ENCODE measurements around the gene PSD2.
"Not testable (repeated sequence)": the region's sequence is repeated elsewhere in the genome, so short reads cannot be mapped to it uniquely, and the experiment has no call there.

Gene PSD2

GRCh38 chr5:139792218-139792617, 3.4 kb upstream of the PSD2 start:
- no peak for DNase-seq

GRCh38 chr5:139792655-139793054, 3.0 kb upstream of the PSD2 start:
- not testable (repeated sequence) for DNase-seq

DNA sequence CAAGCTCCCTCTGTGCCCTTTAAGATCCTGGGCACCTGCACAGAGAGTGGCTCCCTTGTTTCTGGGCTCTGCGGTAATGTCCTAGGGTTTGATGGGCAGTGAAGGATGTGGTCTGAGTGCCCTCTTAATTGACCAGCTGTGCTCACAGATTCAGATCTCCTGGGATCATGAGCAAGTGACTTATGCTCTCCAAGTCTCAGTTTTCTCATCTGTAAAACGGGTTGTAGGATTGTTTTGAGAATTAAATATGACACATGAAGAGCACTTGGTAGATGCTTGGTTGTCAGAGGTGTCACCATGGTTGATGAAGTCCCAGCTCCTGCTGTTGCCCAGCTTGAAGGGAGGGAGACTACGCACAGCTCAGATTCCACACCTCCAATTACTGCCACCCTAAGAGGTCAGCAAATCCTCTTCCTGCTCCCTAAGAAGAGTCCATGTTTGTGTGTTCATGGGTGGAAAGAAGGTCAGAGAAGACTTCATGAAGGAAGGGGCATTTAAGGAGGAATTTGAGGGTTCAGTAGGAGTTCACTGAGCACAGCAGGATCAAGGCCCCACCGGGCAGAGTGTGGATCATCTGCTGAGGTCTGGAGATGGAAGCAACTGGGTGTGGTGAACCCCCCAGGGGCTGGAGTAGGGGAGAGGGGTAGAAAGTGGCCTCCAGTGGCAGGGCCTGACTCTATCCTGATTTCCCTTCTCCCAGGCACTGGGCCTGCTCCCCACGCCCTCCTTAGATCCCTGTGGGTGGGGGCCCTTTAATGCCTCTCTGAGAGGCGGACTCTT, 1.4 kb upstream of the PSD2 start:
- DNase-seq = no peak

- DNase-seq = no peak
Measured at GRCh38 chr5:139796061-139796806, 626 bp downstream of the PSD2 start.

DNA sequence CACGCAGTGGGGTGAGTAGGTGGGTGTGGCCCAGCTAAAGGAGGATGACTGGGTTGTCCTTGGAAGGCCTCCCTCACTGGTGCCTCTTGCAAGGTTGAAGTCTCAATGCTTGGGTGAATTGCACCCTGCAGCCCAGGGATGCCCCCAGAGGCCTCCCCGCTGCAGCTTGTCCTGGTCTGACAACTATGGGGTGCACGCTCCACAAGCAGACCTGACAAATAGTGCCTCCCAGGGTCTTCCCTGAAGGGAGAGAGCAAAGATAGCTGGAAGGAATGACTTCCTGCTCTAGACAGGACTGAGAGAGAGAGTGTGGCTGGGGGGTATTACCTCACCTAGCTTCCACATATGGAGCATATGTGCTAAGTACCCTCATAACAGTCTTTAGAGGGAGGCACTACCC, 1.7 kb downstream of the PSD2 start:
- no peak for DNase-seq

- no peak for DNase-seq
Measured at GRCh38 chr5:139797856-139798510, 2.4 kb downstream of the PSD2 start.

- no peak for DNase-seq
Measured at GRCh38 chr5:139798883-139799282, 3.3 kb downstream of the PSD2 start.

DNA sequence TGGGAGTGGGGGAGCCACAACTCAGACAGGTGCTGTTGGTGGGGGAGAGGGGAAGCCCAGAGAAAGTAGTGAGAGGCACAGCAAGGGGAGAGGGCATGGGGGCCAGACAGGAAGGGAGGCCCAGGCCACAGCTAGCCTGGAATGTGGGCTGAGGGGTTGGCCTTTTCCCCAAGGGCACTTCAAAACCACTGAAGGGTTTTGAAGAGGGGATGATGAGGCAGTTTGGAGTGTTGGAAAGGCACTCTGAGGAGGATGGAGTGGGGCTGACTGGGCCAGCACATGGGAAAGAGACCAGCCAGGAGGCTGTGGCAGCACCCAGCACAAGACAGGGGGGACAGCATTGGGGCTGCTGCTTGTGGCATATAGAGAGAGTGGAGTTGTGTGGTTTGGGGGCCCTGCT, 3.8 kb downstream of the PSD2 start:
- no peak for DNase-seq

- no peak for DNase-seq
Measured at GRCh38 chr5:139803978-139804377, 8.4 kb downstream of the PSD2 start.

DNA sequence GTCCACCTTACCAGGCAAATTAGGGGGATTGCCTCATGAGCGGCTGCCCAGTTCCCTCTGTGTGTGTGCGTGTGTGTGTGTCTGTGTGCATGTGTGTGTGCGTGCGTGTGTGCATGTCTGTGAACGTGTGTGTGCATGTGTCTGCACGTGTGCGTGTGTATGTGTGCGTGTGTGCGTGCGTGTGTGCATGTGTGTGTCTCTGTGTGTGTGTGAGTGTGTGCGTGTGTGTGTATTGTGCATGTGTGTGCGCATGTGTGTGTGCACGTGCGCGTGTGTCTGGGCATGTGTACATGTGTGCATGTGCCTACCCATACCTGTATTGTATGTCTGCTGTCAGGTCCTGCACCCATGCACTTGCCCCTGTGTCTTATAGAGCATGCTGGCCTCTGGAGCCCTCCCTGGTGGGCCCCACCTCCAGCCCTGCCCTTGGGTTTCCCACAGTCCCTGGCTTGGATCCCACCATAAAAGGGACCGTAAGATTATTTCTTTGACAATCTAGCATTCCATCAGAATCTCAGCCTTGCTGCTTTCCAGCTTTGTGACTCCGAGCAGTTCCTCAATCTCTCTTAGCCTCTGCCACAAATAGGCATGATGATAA, 9.3 kb downstream of the PSD2 start:
- DNase-seq = no peak

DNA sequence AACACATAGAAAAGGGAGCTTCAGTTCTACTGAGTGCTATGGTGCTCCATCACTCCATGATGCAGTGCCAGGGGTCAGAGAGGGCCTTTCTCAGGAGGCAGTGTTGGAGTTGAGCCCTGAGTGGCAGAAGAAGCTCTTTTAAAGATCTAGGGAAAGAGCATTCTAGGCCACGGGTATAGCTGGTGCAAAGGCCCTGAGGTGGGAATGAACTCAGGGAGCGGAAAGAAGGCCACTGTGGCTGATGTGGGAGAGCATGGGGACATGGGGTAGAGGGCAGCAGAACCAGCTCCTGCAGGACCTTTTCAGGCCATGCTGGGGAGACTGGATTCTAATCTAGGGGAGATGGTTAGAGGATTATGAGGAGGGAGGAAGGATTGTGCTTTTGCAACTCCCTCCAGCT, 9.9 kb downstream of the PSD2 start:
- no peak for DNase-seq

DNA sequence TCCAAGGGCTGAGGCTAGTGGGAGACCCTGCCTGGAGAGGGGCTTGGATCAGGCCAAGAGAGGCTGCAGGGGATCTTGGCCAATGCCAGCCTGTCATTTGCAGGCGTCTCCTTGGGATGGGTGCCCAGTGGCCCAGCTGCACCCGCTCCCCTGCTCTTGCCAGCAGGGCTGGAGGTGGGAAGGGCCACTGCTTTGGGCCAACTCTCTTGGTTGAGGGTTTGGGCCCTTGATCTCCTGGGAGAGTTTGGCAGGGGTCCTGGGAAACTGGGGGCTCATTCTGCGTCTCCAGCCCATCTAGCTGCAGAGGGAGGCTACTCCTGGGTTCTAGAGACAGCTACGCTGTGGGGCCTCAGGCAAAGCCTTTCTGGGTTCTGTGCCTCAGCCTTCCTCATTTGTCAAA, 10.5 kb downstream of the PSD2 start:
- no peak for DNase-seq

DNA sequence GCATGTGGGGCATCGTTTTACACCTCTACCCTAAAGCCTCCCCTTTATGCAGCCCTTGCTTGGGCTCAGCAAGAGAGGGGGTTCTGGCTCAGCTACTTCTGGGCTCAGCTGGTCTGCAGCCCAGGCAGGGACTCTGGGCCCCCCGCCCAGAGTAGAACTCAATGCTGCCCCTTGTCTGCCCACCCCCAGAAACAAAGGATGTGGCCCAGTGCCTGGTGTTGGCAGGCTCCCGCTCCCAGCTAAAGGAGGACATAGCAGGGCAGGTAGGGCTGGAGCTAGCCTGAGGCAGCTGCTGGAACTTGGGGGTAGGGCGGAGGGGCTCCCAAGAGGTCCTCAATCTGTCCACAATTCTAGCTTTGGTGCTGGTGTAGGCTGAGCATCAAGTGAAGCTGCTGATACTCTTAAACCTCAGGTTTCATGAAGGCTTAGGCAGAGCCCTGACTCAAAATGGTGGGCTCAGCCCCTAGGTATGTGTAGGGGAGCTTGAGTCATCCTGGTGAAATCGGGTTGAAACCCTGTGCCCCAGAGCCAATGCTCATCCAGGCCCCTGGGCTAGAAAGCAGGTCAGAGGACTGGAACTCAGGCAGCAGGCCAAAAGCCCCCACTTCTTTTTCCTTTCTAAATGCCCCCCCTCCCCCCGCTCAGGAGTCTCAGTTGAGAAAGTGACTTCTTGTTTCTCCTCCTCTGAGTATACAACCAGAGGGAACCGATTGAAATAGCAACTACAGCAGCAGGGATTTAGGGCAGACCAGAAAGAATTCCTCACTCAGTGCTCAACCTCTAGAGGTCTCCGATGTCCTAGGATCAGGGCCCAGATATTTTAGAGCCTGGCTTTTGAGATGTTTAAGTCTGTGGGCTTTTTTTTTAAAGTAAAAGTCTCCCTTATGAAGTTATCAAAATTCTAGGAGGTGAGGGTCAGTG, 11.4 kb downstream of the PSD2 start:
- DNase-seq = no peak

- no peak for DNase-seq
Measured at GRCh38 chr5:139807647-139808030, 12.0 kb downstream of the PSD2 start.

- DNase-seq = no peak
Measured at GRCh38 chr5:139808481-139809330, 13.1 kb downstream of the PSD2 start.

DNA sequence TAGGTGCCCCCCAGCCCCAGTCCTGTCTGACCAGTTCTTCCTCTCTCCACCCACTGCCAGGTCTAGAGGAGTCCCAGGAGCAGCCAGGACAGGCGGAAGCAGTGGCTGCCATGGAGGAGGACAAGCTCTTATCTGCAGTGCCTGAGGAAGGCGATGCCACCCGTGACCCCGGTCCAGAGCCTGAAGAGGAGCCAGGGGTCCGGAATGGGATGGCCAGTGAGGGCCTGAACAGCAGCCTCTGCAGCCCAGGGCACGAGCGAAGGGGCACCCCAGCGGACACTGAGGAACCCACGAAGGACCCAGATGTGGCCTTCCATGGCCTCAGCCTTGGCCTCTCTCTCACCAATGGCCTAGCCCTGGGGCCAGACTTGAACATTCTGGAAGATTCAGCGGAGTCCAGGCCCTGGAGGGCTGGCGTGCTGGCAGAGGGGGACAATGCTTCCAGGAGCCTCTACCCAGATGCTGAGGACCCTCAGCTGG, 13.8 kb downstream of the PSD2 start:
- no peak for DNase-seq

DNA sequence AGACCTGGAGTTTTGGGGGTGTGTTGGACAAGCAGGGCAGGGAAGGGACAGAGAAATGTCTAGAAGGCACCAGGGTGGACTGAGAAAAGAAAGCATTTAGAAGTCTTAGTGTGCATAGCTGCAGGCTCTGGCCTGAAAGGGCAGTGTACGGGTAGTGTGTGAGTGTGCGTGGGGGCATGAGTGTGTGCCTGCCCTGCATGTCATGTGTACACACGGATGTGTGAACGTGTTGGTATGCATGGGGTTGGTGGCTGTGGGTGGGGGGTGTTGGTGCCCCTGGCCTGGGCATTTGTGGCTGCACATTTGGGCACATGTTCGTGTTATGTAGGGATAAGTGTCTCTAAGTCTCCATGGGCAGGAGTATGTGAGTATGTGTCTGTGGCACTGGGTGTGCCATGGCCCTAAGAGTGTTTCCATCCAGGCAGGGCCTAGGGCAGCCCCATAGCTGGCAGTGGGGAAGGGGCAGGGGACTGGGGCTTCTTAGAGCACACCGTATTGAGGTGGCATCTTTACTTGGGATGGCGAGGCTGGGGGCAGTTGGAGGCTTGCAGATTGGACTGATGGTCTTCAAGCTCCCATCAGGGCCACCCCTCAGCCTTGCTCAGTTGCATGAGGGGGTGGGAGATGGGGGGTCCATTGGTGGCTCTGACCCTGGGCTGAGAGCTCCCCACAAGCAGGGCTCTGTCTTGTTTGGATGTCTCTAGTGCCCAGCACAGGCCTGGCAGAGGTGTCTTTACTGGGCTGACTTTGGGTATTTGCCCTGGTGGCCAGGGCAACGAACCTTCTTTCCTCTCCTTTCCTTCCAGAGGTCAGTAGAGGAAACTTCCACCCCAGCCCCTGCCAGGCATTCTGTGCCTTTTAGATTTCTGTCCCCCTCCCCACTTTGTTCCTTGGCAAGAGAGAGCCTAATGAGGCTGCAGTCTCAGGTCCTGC, 15.0 kb downstream of the PSD2 start:
- no peak for DNase-seq

- no peak for DNase-seq
Measured at GRCh38 chr5:139811274-139811607, 15.6 kb downstream of the PSD2 start.

DNA sequence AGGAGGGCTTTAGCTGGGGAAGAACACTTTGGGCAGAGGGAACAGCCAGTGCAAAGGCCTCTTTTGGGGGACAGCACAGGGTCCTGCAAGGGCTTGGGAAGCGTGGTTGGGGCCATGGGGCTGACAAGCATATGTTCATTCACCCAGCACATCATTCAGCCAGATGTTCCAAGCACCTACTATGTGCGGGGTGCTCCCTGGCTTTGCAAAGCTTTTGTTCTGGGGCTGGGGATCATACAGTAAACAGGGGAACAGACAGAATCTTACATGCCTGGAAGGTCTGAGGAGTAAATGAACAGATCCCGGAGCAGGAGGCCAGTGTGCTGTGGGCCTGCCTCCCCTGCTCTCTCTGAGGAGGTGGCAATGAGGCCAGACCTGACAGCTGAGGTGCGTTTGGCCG, 16.7 kb downstream of the PSD2 start:
- no peak for DNase-seq
